Parathyroid adenoma (tissue), 2 donors: ENCODE results near the gene LRRC31.

Experiments
- H2AFZ ChIP-seq: fragments of 300-600 bp; sonication (generic); one replicate; pipeline ENCODE4 v1.7.0; 2017; ENCODE audit warnings: antibody characterized with exemption, mild to moderate bottlenecking
- H3K27ac ChIP-seq: fragments of 300-600 bp; sonication (generic); one replicate; pipeline ENCODE4 v1.7.0; 2017
- H3K27me3 ChIP-seq: fragments of 300-600 bp; sonication (generic); one replicate; pipeline ENCODE4 v1.7.0; 2017; ENCODE audit warnings: low read length; ENCODE audit not compliant: control insufficient read depth, insufficient read depth
- H3K36me3 ChIP-seq: fragments of 300-600 bp; sonication (generic); one replicate; pipeline ENCODE4 v1.7.0; 2017; ENCODE audit warnings: low read length; ENCODE audit not compliant: control insufficient read depth, insufficient read depth
- H3K4me1 ChIP-seq: fragments of 300-600 bp; sonication (generic); one replicate; pipeline ENCODE4 v1.7.0; 2017; ENCODE audit warnings: control low read depth
- H3K4me2 ChIP-seq: fragments of 300-600 bp; sonication (generic); one replicate; pipeline ENCODE4 v1.7.0; 2017; ENCODE audit warnings: low read length
- H3K4me3 ChIP-seq: fragments of 300-600 bp; sonication (generic); one replicate; pipeline ENCODE4 v1.7.0; 2017; ENCODE audit warnings: low read depth, low read length
- H3K79me2 ChIP-seq: fragments of 300-600 bp; sonication (generic); one replicate; pipeline ENCODE4 v1.7.0; 2017; ENCODE audit warnings: control low read depth
- H3K9ac ChIP-seq: fragments of 300-600 bp; sonication (generic); one replicate; pipeline ENCODE4 v1.7.0; 2017; ENCODE audit warnings: mild to moderate bottlenecking
- H3K9me3 ChIP-seq: fragments of 300-600 bp; sonication (generic); one replicate; pipeline ENCODE4 v1.7.0; 2017; ENCODE audit warnings: low read length; ENCODE audit not compliant: control insufficient read depth
- TF ChIP-seq, protein P1 (sequence below): fragments of 300-600 bp; sonication (generic); IDR thresholded peaks from one replicate; pipeline ENCODE4 v1.7.0; 2017; ENCODE audit warnings: antibody characterized with exemption, mild to moderate bottlenecking
- donor health status: primary hyperparathyroidism.

The LRRC31 gene

DNA sequence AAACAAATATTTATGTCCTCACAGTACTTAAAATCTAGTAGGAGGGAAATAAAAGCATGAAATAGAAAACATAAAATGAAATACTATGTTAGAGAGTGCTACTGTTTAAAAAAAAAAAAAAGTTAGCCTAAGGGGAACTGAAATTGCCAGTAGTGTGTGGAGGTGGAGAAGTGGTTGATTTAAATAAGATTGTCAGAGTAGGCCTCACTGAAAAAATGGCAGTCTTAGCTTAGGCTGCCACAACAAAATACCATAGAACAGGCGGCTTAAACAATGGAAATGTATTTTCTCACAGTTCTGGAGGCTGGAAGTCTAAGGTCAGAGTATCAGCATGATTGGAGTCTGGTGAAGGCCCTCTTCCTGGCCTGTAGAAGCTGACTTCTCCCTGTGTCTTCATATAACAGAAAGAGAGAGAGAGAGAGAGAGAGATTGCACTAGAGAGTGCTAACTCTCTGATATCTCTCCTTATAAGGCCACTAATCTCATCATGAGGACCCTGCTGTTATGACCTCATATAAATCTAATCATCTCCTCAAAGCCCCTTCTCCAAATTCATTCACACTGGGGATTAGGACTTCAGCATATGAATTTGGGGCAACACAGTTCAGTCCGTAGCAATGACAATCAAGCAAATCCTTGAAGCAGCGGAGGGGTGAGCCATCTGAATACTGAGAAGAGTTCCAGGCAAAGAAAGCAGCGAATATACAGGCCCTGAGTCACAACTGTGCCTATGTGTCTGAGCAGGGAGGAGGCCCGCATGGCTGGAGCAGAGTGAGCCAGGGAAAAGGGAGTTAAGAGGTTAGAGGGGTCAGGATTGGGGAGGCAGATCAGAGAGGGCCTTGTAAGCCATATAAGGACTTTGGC, 33.4 kb downstream of the LRRC31 start:
- Histone ChIP-seq H2AFZ (no peak overlapping the region), H3K9me3 (no peaks in the 10 kb centered on the region), H3K4me3 (no peak overlapping the region), H3K9ac (no peak overlapping the region), H3K79me2 (no peaks in the 10 kb centered on the region), H3K27me3 (no peaks in the 10 kb centered on the region), H3K36me3 (no peaks in the 10 kb centered on the region), H3K27ac (no peak overlapping the region), H3K4me2 (no peak overlapping the region), H3K4me1 (no peaks in the 10 kb centered on the region)
- TF ChIP-seq, protein P1, sequence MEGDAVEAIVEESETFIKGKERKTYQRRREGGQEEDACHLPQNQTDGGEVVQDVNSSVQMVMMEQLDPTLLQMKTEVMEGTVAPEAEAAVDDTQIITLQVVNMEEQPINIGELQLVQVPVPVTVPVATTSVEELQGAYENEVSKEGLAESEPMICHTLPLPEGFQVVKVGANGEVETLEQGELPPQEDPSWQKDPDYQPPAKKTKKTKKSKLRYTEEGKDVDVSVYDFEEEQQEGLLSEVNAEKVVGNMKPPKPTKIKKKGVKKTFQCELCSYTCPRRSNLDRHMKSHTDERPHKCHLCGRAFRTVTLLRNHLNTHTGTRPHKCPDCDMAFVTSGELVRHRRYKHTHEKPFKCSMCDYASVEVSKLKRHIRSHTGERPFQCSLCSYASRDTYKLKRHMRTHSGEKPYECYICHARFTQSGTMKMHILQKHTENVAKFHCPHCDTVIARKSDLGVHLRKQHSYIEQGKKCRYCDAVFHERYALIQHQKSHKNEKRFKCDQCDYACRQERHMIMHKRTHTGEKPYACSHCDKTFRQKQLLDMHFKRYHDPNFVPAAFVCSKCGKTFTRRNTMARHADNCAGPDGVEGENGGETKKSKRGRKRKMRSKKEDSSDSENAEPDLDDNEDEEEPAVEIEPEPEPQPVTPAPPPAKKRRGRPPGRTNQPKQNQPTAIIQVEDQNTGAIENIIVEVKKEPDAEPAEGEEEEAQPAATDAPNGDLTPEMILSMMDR: no peak

DNA sequence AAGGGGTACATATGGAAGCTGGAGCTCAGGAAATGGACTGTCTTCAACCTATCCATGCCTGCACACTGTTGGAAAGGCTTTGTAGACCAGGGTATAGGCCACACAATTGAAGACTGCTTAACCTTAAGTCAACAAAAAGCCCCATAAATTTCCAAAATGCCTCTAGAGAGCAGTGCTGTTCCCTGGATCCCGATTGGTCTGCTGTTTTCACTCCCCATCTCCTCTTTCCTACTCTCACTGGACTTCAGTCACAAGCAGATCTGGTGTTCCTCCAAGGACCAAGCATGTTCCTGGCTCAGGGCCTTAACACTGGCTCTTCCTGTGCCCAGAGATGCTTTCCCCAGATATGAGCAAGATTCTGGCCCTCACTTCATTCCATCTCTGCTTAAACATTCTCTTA, 34.2 kb downstream of the LRRC31 start:
- H2AFZ ChIP-seq: no peak overlapping the region

DNA sequence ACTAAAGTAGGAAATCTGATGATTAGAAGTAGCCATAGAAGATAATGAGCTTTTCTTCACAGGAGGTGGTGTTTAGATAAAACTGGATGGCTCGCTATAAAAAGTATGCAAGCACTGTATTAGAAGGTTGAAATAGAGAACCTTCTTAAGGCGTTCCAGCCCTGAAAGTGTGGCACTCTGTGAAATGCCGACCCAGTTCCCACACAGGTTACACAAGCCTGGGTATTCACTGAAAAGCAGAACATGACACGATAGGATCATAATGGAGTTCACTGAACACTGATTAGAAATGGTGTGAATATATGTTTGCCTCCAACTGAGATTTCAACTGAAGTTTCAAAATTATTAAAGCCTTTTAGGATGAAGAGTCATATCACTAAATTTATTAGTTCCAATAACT, 42.0 kb downstream of the LRRC31 start:
- Histone ChIP-seq H2AFZ (no peak overlapping the region), H3K36me3 (no peaks in the 10 kb centered on the region), H3K4me1 (no peaks in the 10 kb centered on the region), H3K79me2 (no peaks in the 10 kb centered on the region), H3K4me3 (no peak overlapping the region), H3K9ac (no peak overlapping the region), H3K27ac (no peak overlapping the region), H3K27me3 (no peaks in the 10 kb centered on the region), H3K9me3 (no peaks in the 10 kb centered on the region), H3K4me2 (no peak overlapping the region)
- TF ChIP-seq, protein P1: no peak

More for the DNA sequence above, 34.2 kb downstream of the LRRC31 start:
- Histone ChIP-seq H3K4me1 (no peaks in the 10 kb centered on the region), H3K27ac (no peak overlapping the region), H3K9ac (no peak overlapping the region), H3K36me3 (no peaks in the 10 kb centered on the region), H3K27me3 (no peaks in the 10 kb centered on the region), H3K9me3 (no peaks in the 10 kb centered on the region), H3K4me2 (no peak overlapping the region), H3K4me3 (no peak overlapping the region), H3K79me2 (no peaks in the 10 kb centered on the region)
- TF ChIP-seq, protein P1: no peak

DNA sequence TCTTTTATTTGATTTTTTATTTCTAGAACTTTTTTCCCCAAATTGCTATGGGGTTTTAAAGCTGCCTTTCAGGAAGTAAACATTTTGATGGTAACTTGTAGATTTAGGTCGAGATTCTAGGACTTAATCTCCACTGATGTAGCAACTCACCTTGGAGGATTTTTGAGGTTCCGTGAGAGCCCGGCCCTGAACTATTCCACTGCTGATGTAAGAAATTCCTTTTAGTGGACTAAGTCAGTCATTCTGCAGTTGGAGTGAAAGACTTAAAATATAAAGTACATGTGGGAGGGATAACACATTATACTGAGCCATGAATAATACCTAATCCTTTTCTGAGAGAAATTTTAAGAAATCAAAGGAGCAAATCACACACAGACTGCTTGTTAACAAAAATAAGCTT, 44.4 kb downstream of the LRRC31 start:
- no peak overlapping the region for H3K9ac ChIP-seq
- H3K9me3 ChIP-seq: no peaks in the 10 kb centered on the region
- no peaks in the 10 kb centered on the region for H3K79me2 ChIP-seq
- no peak overlapping the region for H3K4me3 ChIP-seq
- no peaks in the 10 kb centered on the region for H3K36me3 ChIP-seq
- no peak overlapping the region for H3K4me2 ChIP-seq
- no peaks in the 10 kb centered on the region for H3K4me1 ChIP-seq
- H3K27ac ChIP-seq: no peak overlapping the region
- H3K27me3 ChIP-seq: no peaks in the 10 kb centered on the region
- no peak overlapping the region for H2AFZ ChIP-seq
- TF ChIP-seq, protein P1: no peak

DNA sequence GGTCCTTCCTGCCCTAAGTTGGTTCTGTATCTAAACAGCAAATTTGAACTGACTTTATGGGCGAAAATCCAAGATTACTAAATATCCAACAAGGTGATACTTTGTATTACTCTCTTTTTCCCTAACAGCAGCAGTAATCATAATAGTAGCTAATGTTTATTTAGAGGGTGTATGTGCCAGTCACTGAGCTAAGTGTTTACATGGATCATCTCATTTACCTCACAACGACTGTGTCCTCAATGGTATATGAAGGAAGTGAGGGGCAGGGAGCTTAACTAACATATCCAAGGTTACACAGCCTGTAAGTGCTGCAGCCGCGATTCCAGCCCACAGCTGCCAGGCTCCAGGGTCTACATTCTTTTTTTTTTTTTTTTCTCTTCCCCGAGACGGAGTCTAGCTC, 46.8 kb downstream of the LRRC31 start:
- no peak overlapping the region for H2AFZ ChIP-seq
- no peaks in the 10 kb centered on the region for H3K4me1 ChIP-seq
- H3K4me2 ChIP-seq: no peak overlapping the region
- TF ChIP-seq, protein P1: no peak
- H3K36me3 ChIP-seq: no peaks in the 10 kb centered on the region
- no peak overlapping the region for H3K27ac ChIP-seq
- H3K9me3 ChIP-seq: no peaks in the 10 kb centered on the region
- no peaks in the 10 kb centered on the region for H3K27me3 ChIP-seq
- no peak overlapping the region for H3K4me3 ChIP-seq
- no peaks in the 10 kb centered on the region for H3K79me2 ChIP-seq
- H3K9ac ChIP-seq: no peak overlapping the region
